HG03103 (cell line): ENCODE data around the gene NR1H3.

Source experiments
- ATAC-seq: cut with Tn5 transposase; IDR thresholded peaks from one replicate; pipeline ENCODE4 v1.9.1; 2021; ENCODE audit warnings: low read depth; ENCODE audit not compliant: unreplicated experiment

Gene NR1H3

GRCh38 chr11:47243454-47243853 lies 14.3 kb upstream of the NR1H3 start:
- no peak for ATAC-seq

GRCh38 chr11:47244448-47245350 lies 13.1 kb upstream of the NR1H3 start:
- ATAC-seq = no peak

- ATAC-seq = no peak
Measured at GRCh38 chr11:47245611-47246357, 12.0 kb upstream of the NR1H3 start.

GRCh38 chr11:47247502-47247901 lies 10.3 kb upstream of the NR1H3 start:
- ATAC-seq = no peak

- peak; percentile 21 for ATAC-seq
Measured at GRCh38 chr11:47248304-47248663, 9.5 kb upstream of the NR1H3 start.

- ATAC-seq = peak; percentile 90
Measured at GRCh38 chr11:47248664-47249377, 9.0 kb upstream of the NR1H3 start, which contains the start of gene ACP2. TSS of gene ACP2 (minus strand) at chr11:47248814. CDS start at chr11:47248789, 25 bp downstream.

GRCh38 chr11:47249378-47249715 lies 8.4 kb upstream of the NR1H3 start:
- ATAC-seq = no peak

GRCh38 chr11:47251751-47252150 lies 6.0 kb upstream of the NR1H3 start:
- no peak for ATAC-seq

- ATAC-seq = no peak
Measured at GRCh38 chr11:47253660-47254059, 4.1 kb upstream of the NR1H3 start.

GRCh38 chr11:47254386-47254785 lies 3.4 kb upstream of the NR1H3 start:
- ATAC-seq = no peak

GRCh38 chr11:47256374-47256773 lies 1.4 kb upstream of the NR1H3 start:
- ATAC-seq = no peak

- no peak for ATAC-seq
Measured at GRCh38 chr11:47257177-47257516, 649 bp upstream of the NR1H3 start.

- no peak for ATAC-seq
Measured at GRCh38 chr11:47258317-47258902, 614 bp downstream of the NR1H3 start.

- peak; percentile 54 for ATAC-seq
Measured at GRCh38 chr11:47259232-47259977, 1.6 kb downstream of the NR1H3 start.

GRCh38 chr11:47260366-47260765 lies 2.6 kb downstream of the NR1H3 start:
- no peak for ATAC-seq

- ATAC-seq = no peak
Measured at GRCh38 chr11:47261291-47261800, 3.5 kb downstream of the NR1H3 start.

GRCh38 chr11:47264119-47264518 lies 6.3 kb downstream of the NR1H3 start:
- ATAC-seq = no peak

- ATAC-seq = no peak
Measured at GRCh38 chr11:47264521-47264920, 6.7 kb downstream of the NR1H3 start.

GRCh38 chr11:47267876-47268275 lies 10.1 kb downstream of the NR1H3 start:
- no peak for ATAC-seq

- ATAC-seq = no peak
Measured at GRCh38 chr11:47268448-47269001, 10.7 kb downstream of the NR1H3 start.
